Panc1 (cell line): Measurements from ENCODE around the gene SLCO2B1.

Experiments used
- CTCF ChIP-seq: fragments of 450-650 bp; IDR thresholded peaks from 2 replicates; pipeline ENCODE4 v1.5.1; 2017; ENCODE audit warnings: mild to moderate bottlenecking
- SIN3A ChIP-seq: IDR thresholded peaks from 2 replicates; pipeline ENCODE4 v1.6.1; 2012; ENCODE audit warnings: low read depth, mild to moderate bottlenecking, low read length, moderate library complexity, borderline replicate concordance; ENCODE audit not compliant: insufficient read depth

GRCh38 chr11:75133976-75134375 is 16.9 kb upstream of the SLCO2B1 start:
- TF ChIP-seq CTCF (no peak), SIN3A (no peak)
